Measurements from ENCODE around the gene CDC42BPG.

Gene CDC42BPG

DNA sequence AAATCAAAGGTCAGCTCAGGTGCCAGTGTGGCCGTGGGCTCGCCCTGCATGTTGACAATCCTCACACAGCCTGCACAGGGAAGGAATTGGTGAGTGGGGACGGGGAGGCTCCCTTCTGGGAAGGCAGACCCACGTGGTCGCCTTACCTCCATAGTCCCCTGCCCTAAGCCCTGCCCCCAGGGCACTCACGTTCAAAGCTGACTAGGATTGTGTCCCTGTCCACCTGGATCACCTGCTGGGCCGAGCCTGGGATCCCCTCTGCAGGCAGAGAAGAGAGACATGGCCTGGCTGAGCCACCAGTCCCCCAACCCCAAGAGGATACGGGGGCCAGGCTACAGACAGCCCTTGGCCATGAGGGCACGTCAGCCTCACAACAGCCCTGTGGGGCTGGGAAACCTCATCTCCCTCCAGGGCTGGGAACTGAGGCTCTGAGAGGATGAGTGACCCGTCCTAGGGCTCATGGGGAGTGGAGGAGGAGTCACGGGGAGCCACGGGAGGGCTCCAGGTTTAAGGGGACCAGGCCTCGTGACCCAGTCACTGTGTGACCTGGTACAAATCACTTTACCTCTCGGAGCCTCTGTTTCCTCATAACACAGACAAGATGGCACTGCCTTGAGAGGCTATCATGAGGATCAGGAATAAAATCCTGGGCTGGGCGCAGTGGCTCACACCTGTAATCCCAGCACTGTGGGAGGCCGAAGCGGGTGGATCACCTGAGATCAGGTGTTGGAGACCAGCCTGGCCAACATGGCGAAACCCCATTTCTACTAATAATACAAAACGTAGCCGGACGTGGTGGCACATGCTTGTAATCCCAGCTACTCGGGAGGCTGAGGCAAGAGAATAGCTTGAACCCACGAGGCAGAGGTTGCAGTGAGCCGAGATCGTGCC, 54.0 kb downstream of the CDC42BPG start:
- DNase-seq (ENCODE audit: low read depth): no peak

DNA sequence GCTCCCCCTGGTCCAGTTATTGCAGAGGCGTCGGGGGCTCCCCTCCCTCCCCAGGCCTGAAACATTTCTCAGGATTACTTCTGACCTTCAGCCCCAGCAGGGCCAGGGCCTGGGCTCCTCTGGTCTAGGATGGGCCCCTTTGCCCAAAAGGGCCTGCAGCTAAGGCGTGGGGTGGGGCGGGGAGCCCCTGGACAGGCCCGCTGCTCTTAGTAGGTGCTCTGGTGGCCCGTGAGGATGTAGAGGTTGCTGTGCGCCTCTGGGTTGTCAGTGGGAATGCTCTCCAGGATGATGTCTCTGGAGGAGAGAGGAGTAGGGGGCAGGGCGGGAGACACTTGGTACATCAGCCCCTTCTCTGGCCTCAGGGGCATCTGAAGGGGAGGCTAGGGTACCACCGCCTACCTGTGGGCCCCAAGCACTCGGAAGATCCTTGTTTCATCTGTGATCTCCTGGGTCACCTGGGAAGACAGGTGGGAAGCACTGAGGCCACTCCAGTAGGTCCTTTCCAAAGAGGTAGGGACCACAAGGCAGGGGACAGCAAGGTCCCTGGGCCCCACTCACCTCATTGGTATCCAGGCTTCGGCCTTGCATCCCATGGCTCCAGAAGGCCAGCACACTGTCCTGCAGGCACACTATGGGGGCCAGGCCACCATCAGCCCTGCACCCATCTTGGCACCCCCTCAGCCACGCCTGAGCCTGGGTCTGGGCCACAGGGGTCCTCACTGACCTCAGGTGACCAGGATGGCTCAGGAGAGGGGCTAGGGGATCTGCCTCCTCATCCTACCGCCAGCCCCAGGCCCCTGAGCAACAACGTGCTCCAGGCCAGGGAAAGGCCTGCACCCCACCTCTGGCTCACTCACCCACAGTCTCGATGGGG, 54.9 kb downstream of the CDC42BPG start:
- no peak for DNase-seq (ENCODE audit: low read depth)

- no peak for DNase-seq (ENCODE audit: low read depth)
These were observed 55.9 kb downstream of the CDC42BPG start for GRCh38 chr11:64788321-64789215.

GRCh38 chr11:64787526-64788320, 56.7 kb downstream of the CDC42BPG start:
- DNase-seq (ENCODE audit: low read depth): no peak

DNA sequence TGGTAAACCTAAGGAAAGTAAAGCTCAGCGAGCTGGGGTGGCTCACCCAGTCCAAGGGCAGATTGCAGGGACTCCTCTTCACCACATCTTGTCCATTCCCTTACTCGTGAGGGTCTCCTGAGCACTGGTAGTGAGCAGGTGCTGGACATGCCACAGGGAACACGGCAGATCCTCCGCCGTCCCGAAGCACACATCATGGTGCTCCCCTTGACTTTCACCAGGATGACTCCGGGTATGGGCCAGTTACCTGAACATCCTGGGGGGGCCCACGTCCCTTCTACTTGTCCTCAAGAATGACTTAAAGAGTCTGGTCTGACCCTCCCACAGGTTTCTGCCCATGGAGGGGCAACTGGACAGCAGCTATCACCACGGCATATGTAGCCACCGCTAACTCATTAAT, 58.1 kb downstream of the CDC42BPG start:
- DNase-seq (ENCODE audit: low read depth): no peak

DNA sequence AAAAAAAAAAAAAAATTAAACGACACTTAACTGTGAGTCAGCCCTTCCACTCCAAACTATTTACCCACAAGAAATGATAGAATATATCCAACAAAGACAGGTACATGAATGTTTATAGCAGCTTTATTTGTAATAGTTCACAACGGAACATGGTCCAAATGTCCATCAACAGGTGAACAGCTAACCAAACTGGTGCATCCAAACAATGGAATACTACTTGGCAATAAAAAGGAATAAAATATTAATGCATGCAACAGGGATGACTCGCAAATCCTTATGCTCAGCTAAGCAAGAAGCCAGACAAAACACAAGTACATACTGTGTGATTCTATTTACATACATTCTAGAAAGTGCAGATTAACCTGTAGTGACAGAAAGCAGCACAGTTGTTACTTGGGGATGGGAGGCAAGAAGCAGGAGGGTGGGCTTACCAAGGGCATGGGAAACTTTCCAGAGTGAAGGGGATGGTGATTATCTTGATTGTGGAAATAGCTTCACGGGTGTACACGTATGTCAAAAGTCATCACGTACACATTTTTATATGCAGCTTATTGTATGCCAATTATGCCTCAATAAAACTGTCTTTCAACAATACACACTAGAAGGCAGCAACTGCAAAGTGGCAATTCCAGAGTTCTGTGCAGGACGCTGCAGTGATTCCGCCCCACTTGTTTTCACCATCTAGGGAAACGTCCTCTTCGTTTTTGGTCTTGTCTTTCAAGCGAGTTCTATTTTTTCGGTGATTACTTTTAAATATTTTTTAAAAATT, 59.5 kb downstream of the CDC42BPG start:
- no peak for DNase-seq (ENCODE audit: low read depth)

GRCh38 chr11:64778473-64779298, 65.8 kb downstream of the CDC42BPG start, which contains the start of gene SF1:
Gene SF1, minus strand, starts transcription at chr11:64778542. Its CDS starts 150 bp downstream, at chr11:64778392.
- DNase-seq (ENCODE audit: low read depth): peak; percentile 100

- DNase-seq (ENCODE audit: low read depth): no peak
These were observed 66.3 kb downstream of the CDC42BPG start for GRCh38 chr11:64778223-64778472.

- peak; percentile 68 for DNase-seq (ENCODE audit: low read depth)
These were observed 66.8 kb downstream of the CDC42BPG start for GRCh38 chr11:64777449-64778222.

DNA sequence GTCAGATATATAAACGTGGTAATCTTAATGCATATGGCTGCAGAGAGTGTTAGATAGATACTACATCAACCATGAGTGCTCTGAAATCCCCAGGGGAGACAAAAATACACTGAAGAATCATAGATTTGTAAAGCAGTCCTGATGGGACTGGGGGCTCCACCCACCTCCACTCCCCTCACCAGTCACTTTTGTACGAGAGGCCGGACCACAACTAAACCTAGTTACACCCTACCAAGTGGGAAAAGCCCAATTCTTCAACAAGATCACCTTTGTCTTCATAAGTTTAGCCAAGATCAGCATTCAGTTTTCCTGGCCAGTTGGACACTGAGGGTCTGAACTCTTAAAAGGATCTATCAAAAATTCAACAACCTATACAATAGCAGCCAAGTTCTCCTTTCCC, 67.6 kb downstream of the CDC42BPG start:
- DNase-seq (ENCODE audit: low read depth): no peak

- DNase-seq (ENCODE audit: low read depth): no peak
These were observed 68.0 kb downstream of the CDC42BPG start for GRCh38 chr11:64776425-64776824.

GRCh38 chr11:64774144-64774543, 70.3 kb downstream of the CDC42BPG start:
- no peak for DNase-seq (ENCODE audit: low read depth)
